ENCODE measurements around the gene TCERG1L.

GRCh38 chr10:131125511-131126225 is 185.9 kb downstream of the TCERG1L start:
- TF ChIP-seq CTCF (IDR thresholded peaks at IDR 0.05; ENCODE audit: insufficient read depth, low read length), result no peak
- no peak for TF ChIP-seq REST (IDR thresholded peaks at IDR 0.05; ENCODE audit: insufficient replicate concordance, low read depth)
